HT1080 (cell line): ENCODE data around the gene RPS6KA3. TPM values are rescaled to one million over a fixed set of nuclear protein-coding genes. Genes with fewer than 3 reads are reported as not detected.
A peak's percentile ranks its signal among the peaks of the same experiment; 100 is the strongest.
"Not testable (repeated sequence)": the region's sequence is repeated elsewhere in the genome, so short reads cannot be mapped to it uniquely, and the experiment has no call there.

Source experiments
- DNase-seq: peaks from one replicate; pipeline ENCODE4 v3.0.0-alpha.2; 2015; ENCODE audit warnings: low read depth
- total RNA-seq: library from RNA; depleted of rRNA; stranded (reverse); fragments of >200 nt; shearing (Covaris generic); gene quantifications from 2 replicates; pipeline ENCODE4 v1.2.3, GENCODE V29; 2014

The RPS6KA3 gene
- total RNA-seq, 1 experiment from 2014 or later = 24.4 TPM

GRCh38 chrX:20265726-20266681, 705 bp downstream of the RPS6KA3 start:
- DNase-seq = peak; percentile 34

- peak; percentile 59 for DNase-seq
These were observed 1.4 kb downstream of the RPS6KA3 start for GRCh38 chrX:20265221-20265725.

- peak; percentile 14 for DNase-seq
These were observed 3.2 kb downstream of the RPS6KA3 start for GRCh38 chrX:20263474-20263873.

- DNase-seq = no peak
These were observed 5.8 kb downstream of the RPS6KA3 start for GRCh38 chrX:20260885-20261284.

- no peak for DNase-seq
These were observed 11.9 kb downstream of the RPS6KA3 start for GRCh38 chrX:20254712-20255299.

GRCh38 chrX:20253232-20253543, 13.5 kb downstream of the RPS6KA3 start:
- DNase-seq = no peak

GRCh38 chrX:20252381-20253231, 14.1 kb downstream of the RPS6KA3 start:
- DNase-seq = peak; percentile 30

GRCh38 chrX:20251691-20252090, 15.0 kb downstream of the RPS6KA3 start:
- no peak for DNase-seq

- DNase-seq = not testable (repeated sequence)
These were observed 16.6 kb downstream of the RPS6KA3 start for GRCh38 chrX:20250146-20250545.

- no peak for DNase-seq
These were observed 18.0 kb downstream of the RPS6KA3 start for GRCh38 chrX:20248592-20249192.

GRCh38 chrX:20244931-20245330, 21.8 kb downstream of the RPS6KA3 start:
- DNase-seq = no peak

- DNase-seq = no peak
These were observed 26.5 kb downstream of the RPS6KA3 start for GRCh38 chrX:20240201-20240600.

GRCh38 chrX:20237864-20238263, 28.8 kb downstream of the RPS6KA3 start:
- no peak for DNase-seq

GRCh38 chrX:20235755-20236154, 31.0 kb downstream of the RPS6KA3 start:
- no peak for DNase-seq

- no peak for DNase-seq
These were observed 33.4 kb downstream of the RPS6KA3 start for GRCh38 chrX:20233336-20233735.

- DNase-seq = no peak
These were observed 35.1 kb downstream of the RPS6KA3 start for GRCh38 chrX:20231598-20231997.

GRCh38 chrX:20230406-20230805, 36.3 kb downstream of the RPS6KA3 start:
- DNase-seq = no peak

GRCh38 chrX:20229155-20229554, 37.6 kb downstream of the RPS6KA3 start:
- DNase-seq = no peak

- no peak for DNase-seq
These were observed 38.5 kb downstream of the RPS6KA3 start for GRCh38 chrX:20228245-20228644.

- no peak for DNase-seq
These were observed 39.6 kb downstream of the RPS6KA3 start for GRCh38 chrX:20227116-20227515.

- DNase-seq = no peak
These were observed 41.2 kb downstream of the RPS6KA3 start for GRCh38 chrX:20225488-20225833.
